Measurements from ENCODE around the gene CHD9NB.

Gene CHD9NB

DNA sequence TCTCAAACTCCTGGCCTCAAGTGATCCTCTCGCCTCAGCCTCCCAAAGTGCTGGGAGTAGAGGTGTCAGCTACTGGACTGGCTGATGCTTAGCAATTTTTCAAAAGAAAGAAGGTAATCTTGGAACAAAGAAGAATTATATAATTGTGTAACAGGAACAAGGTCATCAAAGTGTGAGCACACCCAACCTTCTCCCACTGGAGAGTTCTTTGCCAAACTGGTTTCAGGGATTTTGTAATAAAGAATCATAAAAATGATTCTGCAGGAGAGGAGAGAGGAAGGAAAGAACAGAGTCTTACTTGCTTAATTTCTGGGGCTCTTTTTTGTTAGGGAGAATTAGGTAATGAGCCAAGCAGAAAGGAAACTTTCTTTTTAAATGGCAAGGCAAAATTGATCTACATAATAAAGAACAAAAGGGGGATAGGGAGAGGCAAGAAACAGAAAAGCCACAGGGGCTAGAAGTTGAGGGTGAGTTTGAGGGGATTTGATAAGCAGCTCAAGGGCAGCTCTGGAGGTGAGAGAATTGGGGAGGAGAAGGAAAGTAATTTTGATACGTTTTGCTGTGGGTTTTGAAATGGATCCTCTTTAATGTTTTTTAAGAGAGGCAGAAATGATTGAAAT lies 21.3 kb downstream of the CHD9NB start:
- no peak for DNase-seq (ENCODE audit: low read depth, low spot score)

DNA sequence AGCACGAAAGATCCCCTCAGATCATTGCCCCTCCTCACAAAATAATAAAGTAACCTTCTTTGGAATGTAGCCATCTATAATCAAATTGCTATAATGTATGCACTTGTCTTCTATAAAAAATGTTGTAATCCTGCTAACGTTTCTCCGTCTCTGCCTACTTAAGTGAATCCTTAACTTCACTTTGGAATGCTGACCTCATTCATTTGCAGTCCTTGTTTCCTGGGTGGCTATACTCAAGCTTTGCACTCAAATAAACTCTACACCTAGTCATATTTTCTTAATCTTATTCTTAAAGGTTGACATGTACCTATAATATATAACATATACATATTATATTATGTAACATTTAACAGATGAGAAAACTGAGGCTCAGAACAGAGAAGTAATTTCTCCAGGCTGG lies 22.7 kb downstream of the CHD9NB start:
- no peak for DNase-seq (ENCODE audit: low read depth, low spot score)

DNA sequence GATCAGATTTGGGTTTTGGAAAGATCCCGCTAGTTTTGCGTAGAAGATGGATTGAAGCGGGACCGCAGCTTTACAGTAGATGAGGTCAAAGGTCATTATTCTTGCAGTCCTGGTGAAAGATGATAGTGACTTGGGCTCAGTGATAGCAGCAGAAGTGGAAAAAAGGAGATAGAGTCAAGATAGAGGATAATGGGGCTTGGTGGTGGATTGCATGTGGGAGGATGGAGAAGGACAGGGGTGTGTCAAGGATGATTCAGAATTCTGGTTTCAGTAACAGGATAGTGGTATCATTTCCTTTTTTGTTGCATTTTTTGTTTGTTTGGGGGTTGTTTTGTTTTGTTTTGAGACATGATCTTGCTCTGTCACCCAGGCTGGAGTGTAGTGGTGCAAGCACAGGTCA lies 28.7 kb downstream of the CHD9NB start:
- no peak for DNase-seq (ENCODE audit: low read depth, low spot score)

DNA sequence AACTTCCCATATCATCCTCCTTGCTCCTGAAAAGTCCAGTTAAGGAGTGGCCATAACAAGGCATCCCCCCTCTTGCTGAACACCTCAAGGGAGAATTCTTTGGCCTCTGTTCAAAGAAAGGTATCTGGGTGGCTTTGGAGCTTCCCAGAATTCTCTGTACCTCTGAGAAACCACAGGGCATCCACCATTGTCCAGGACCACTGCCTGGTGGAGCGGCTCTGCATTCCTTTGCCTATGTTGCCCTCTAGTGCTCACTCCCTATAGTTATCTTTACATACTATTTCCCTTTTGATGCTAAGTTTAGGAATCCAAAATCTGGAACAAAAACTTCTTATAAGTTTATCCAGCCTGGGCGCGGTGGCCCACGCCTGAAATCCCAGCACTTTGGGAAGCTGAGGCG lies 30.3 kb downstream of the CHD9NB start:
- no peak for DNase-seq (ENCODE audit: low read depth, low spot score)

DNA sequence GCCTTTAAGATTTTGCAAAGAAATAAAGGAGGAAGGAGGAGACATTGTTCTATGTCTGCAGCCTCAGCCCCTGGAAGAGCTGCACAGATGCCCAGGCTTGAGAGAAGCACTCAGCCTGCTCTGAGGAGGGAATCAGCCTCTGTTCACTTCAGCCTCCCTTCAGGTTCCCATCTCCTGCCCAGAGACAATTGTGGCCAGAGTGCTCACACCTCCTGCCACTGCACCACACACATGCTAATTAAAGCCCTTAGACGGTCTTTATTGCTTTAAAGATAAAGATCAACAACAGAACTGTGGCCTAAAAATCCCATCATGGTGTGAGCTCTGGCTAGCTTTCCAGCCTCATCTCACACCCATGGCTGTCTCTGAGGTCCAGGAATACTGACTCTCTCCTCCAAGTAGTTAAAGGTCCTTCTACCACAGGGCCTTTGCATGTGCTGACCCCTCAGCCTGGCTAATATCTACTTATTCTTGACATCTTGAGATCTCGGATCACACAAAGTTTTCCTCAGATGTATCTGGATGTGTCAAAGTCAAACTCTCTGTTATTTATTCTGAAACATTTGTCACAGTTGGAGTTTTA lies 33.8 kb downstream of the CHD9NB start:
- DNase-seq (ENCODE audit: low read depth, low spot score), result no peak

DNA sequence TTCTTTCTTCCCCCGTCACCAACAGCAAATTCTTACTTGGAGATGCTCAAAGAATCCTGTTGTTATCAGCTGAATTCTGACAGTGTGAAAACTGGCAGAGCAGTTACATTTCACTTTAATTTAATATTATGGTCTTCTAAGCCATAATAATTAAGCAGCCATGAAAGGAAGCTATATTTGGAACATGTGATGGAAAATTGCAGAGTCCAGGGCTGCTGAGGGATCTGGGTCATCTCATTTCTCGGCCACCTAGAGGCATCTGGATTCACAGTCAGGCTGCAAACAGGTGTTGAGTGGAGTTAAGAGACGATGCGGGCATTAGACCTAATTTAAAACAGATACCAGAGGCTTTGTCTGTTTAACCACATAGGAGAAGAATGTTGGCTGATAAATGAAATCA lies 38.4 kb downstream of the CHD9NB start:
- no peak for DNase-seq (ENCODE audit: low read depth, low spot score)

DNA sequence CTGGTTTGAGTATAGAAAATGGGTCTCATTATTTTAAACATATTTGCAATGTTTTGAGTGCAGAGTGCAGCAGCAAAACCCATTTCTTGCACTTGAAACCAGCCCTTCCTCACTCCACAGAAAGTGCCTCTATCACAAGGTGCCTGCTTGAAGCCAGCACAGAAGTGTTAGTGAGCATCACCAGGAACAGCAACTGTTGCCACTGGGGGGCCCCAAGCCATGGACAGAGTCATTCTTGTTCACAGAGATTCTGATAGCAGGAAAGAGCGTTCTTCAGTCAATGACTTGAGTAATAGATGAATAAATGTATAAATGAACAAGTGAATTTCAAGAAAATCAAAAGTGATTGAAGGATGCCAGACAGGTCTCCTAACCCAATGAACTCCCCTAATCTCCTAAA lies 45.6 kb downstream of the CHD9NB start:
- no peak for DNase-seq (ENCODE audit: low read depth, low spot score)

DNA sequence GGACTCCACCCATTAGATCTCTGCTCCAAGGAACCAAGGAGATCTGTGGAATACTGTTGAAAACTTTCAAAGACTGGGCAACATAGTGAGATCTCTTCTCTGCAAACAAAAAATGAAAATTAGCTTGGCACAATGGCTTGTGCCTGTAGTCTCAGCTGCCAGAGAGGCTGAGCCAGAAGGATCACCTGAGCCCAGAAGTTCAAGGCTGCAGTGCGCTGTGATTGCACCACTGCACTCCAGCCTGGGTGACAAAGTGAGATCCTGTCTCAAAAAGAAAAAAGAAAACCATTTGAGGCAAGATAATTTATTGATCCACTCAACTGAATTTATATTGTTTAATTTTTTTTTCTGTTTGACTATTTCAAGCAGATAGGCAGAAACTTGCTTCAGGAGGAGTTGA lies 54.8 kb downstream of the CHD9NB start:
- DNase-seq (ENCODE audit: low read depth, low spot score), result no peak

DNA sequence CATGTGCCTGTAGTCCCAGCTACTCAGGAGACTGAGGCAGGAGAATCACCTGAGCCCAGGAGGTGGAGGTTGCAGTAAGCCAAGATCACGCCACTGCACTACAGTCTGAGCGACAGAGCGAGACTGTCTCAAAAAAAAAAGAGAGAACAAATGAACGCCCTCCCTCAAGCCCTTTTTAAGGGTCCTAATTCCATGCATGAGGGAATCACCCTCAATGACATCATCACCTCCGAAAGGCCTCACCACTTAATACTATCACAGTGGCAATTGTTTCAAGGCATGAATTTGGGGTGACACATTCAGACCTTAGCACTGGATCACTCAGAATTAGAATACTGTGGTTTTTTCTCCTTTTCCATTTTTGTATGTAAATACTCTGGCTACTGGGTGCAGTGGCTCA lies 57.8 kb downstream of the CHD9NB start:
- DNase-seq (ENCODE audit: low read depth, low spot score), result no peak

DNA sequence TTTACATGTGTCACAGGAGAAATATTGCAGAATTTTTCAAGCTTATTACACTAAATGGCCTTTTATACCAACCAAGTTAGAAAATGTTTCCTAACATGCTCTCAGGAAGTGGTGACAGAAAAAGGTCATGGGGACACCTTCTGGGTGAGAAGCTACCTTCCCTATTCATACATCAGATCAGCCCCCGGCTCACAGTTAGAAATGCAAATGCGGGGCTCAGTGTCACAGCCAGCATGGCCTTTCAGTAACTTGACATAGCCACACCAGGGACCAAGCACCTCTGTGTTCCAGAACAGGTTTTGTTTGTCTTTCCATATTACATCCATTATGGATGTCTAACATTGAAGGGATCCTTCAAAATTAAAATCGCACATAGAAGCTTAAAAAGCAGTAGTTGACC lies 59.5 kb downstream of the CHD9NB start:
- DNase-seq (ENCODE audit: low read depth, low spot score), result no peak

DNA sequence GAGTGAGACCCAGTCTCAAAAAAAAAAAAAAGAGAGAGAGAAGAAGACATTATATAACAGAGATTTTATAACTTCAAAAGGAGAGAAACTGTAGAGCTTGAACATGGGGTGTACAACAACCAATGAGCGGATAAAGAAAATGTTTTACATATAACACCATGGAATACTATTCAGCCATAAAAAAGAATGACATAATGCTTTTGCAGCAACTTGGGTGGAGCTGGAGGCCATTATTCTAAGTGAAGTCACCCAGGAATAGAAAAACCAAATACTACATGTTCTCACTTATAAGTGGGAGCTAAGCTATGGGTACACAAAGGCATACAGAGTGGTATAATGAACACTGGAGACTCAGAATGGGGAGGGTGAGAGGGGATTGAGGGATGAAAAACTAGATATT lies 61.1 kb downstream of the CHD9NB start:
- DNase-seq (ENCODE audit: low read depth, low spot score), result no peak

Measured in activated CD4-positive, CD25-positive, alpha-beta regulatory T cell treated with anti-CD3 and anti-CD28 coated beads, Interleukin-2, amount 50 U/mL, for 16 hours (primary cell).